Ishikawa (cell line): ENCODE data around the gene MBD3L2B.
A peak's percentile ranks its signal among the peaks of the same experiment; 100 is the strongest.
"Not testable (repeated sequence)": the region's sequence is repeated elsewhere in the genome, so short reads cannot be mapped to it uniquely, and the experiment has no call there.

Source experiments
- CEBPB ChIP-seq: IDR thresholded peaks from 2 replicates; pipeline ENCODE4 v1.6.1; 2012
- CREB1 ChIP-seq: IDR thresholded peaks from 2 replicates; pipeline ENCODE4 v1.6.1; 2012; ENCODE audit warnings: low read depth
- EGR1 ChIP-seq: IDR thresholded peaks from 2 replicates; pipeline ENCODE4 v1.6.1; 2012
- EP300 ChIP-seq: IDR thresholded peaks from 2 replicates; pipeline ENCODE4 v1.6.1; 2012; ENCODE audit warnings: borderline replicate concordance
- FOXM1 ChIP-seq: IDR thresholded peaks from 2 replicates; pipeline ENCODE4 v1.6.1; 2012; ENCODE audit warnings: low read depth, borderline replicate concordance
- MAX ChIP-seq: IDR thresholded peaks from 2 replicates; pipeline ENCODE4 v1.6.1; 2012
- NFIC ChIP-seq: IDR thresholded peaks from 2 replicates; pipeline ENCODE4 v1.6.1; 2012
- RAD21 ChIP-seq: IDR thresholded peaks from 2 replicates; pipeline ENCODE4 v1.6.1; 2012; ENCODE audit warnings: low read depth
- REST ChIP-seq: IDR thresholded peaks from 2 replicates; pipeline ENCODE4 v1.6.1; 2012; ENCODE audit warnings: low read depth, mild to moderate bottlenecking
- TAF1 ChIP-seq: IDR thresholded peaks from 2 replicates; pipeline ENCODE4 v1.6.1; 2012; ENCODE audit warnings: low read depth, mild to moderate bottlenecking
- TCF12 ChIP-seq: IDR thresholded peaks from 2 replicates; pipeline ENCODE4 v1.6.1; 2012; ENCODE audit warnings: low read depth
- TEAD4 ChIP-seq: IDR thresholded peaks from 2 replicates; pipeline ENCODE4 v1.6.1; 2012
- USF1 ChIP-seq: IDR thresholded peaks from 2 replicates; pipeline ENCODE4 v1.6.1; 2012
- YY1 ChIP-seq: IDR thresholded peaks from 2 replicates; pipeline ENCODE4 v1.6.1; 2012; ENCODE audit warnings: low read depth
- ZBTB7A ChIP-seq: IDR thresholded peaks from 2 replicates; pipeline ENCODE4 v1.6.1; 2012; ENCODE audit warnings: low read depth

The MBD3L2B gene

GRCh38 chr19:7021331-7021730 is at the start of gene MBD3L2B:
MBD3L2B (minus strand) TSS chr19:7021431; CDS start chr19:7021397, 34 bp downstream.
- TF ChIP-seq ZBTB7A, YY1, MAX: not testable (repeated sequence)

GRCh38 chr19:7069904-7070226 is 48.6 kb upstream of the MBD3L2B start:
- TF ChIP-seq REST = no peak
- no peak for TF ChIP-seq TAF1
- no peak for TF ChIP-seq YY1
- no peak for TF ChIP-seq CEBPB
- TF ChIP-seq FOXM1 = no peak
- no peak for TF ChIP-seq EGR1
- TF ChIP-seq ZBTB7A = no peak
- TF ChIP-seq CREB1 = no peak
- TF ChIP-seq MAX = no peak
- no peak for TF ChIP-seq TCF12
- TF ChIP-seq TEAD4 = no peak
- no peak for TF ChIP-seq NFIC
- TF ChIP-seq EP300 = no peak
- TF ChIP-seq RAD21 = no peak
- TF ChIP-seq USF1 = no peak

GRCh38 chr19:7069042-7069903 is 48.0 kb upstream of the MBD3L2B start, which contains the start of gene ZNF557:
ZNF557 (plus strand) TSS chr19:7069703; CDS start chr19:7075075, 5,372 bp downstream.
- TF ChIP-seq EP300 (no peak), NFIC (peak; percentile 30; the same call in 1 of the 2 replicates), RAD21 (no peak), TAF1 (peak; percentile 58), CREB1 (0 out of 2 replicates have a peak, but pooled peaks have one; percentile 16), USF1 (peak; percentile 49; the same call in 1 of the 2 replicates), CEBPB (no peak), ZBTB7A (peak; percentile 66; the same call in 1 of the 2 replicates), MAX (peak; percentile 75), REST (no peak), FOXM1 (no peak), EGR1 (no peak; the same call in 1 of the 2 replicates), YY1 (no peak), TEAD4 (no peak), TCF12 (no peak)

GRCh38 chr19:7068599-7068998 is 47.4 kb upstream of the MBD3L2B start:
- TF ChIP-seq CREB1 = no peak
- no peak for TF ChIP-seq EP300
- TF ChIP-seq RAD21 = no peak
- TF ChIP-seq ZBTB7A = no peak

- TF ChIP-seq ZBTB7A = no peak
Measured at GRCh38 chr19:7067716-7068115, 46.5 kb upstream of the MBD3L2B start.

- TF ChIP-seq REST (no peak), FOXM1 (no peak), EGR1 (no peak), EP300 (no peak), RAD21 (no peak)
Measured at GRCh38 chr19:7063764-7064418, 42.7 kb upstream of the MBD3L2B start.
